ENCODE measurements around the gene IFNG-AS1.

- no peak for TF ChIP-seq CTCF (IDR thresholded peaks at IDR 0.05)
- TF ChIP-seq POLR2A (IDR thresholded peaks at IDR 0.05; ENCODE audit: low read depth): no peak
- no peak for TF ChIP-seq POLR2AphosphoS5 (IDR thresholded peaks at IDR 0.05)
- no peak for TF ChIP-seq EP300 (IDR thresholded peaks at IDR 0.05)
These were observed 2.6 kb upstream of the IFNG-AS1 start for GRCh38 chr12:67986632-67987031.

Measured in esophagus muscularis mucosa (tissue), 4 donors.